SK-N-SH (cell line): ENCODE measurements around the gene ABHD3. TPM values are rescaled to one million over a fixed set of nuclear protein-coding genes. Genes with fewer than 3 reads are reported as not detected.
A peak's percentile ranks its signal among the peaks of the same experiment; 100 is the strongest.

Experiments
- CTCF ChIA-PET: fragments of 300-600, 350-600 bp; formaldehyde crosslinking; extraction: SDS; loops from one replicate; lab custom pipeline; 2021; lab: Yijun Ruan, JAX
- POLR2A ChIA-PET: fragments of 350-600 bp; sonication (Branson Sonifier 250); formaldehyde crosslinking; extraction: SDS; loops from one replicate; lab custom pipeline; 2020; ENCODE audit warnings: antibody characterized with exemption, inconsistent platforms; lab: Yijun Ruan, JAX
- DNase-seq: peaks from one replicate; pipeline ENCODE4 v3.0.0; 2012
- H2AFZ ChIP-seq: fragments of 200-600 bp; sonication (generic); 2 replicates; pipeline ENCODE4 v1.8.1; 2016; ENCODE audit warnings: antibody characterized with exemption, mild to moderate bottlenecking, low read depth
- H3F3A ChIP-seq: fragments of 200-600 bp; sonication (generic); replicated peaks from 2 replicates; pipeline ENCODE3; 2016; ENCODE audit warnings: antibody characterized with exemption, mild to moderate bottlenecking; ENCODE audit not compliant: insufficient read depth
- H3K27ac ChIP-seq, 2 experiments: fragments of 200-500 bp in 1 of 2; fragments of 200-600 bp in 1 of 2; sonication (Bioruptor generic) in 1 of 2; sonication (generic), shearing (Covaris generic) in 1 of 2; 2 replicates each; pipeline versions ENCODE4 v1.5.1 to v1.6.1; 2014 to 2016; ENCODE audit warnings: low read depth in 2 of 2, inconsistent platforms in 1 of 2, low read length in 1 of 2, mild to moderate bottlenecking in 1 of 2, mixed read lengths in 1 of 2
- H3K27me3 ChIP-seq: fragments of 200-600 bp; sonication (generic), shearing (Covaris generic); 2 replicates; pipeline ENCODE4 v1.6.1; 2016; ENCODE audit warnings: mixed run types; ENCODE audit not compliant: insufficient read depth
- H3K36me3 ChIP-seq, 2 experiments: fragments of 200-500 bp in 1 of 2; fragments of 200-600 bp in 1 of 2; sonication (Bioruptor generic) in 1 of 2; sonication (generic) in 1 of 2; replicated peaks in 1 of 2; 2 replicates each; pipeline versions ENCODE3 to v1.5.1; 2014 to 2016; ENCODE audit warnings: low read length in 1 of 2, mild to moderate bottlenecking in 1 of 2; ENCODE audit not compliant: insufficient read depth in 2 of 2, control insufficient read depth in 1 of 2
- H3K4me1 ChIP-seq, 2 experiments: fragments of 200-500 bp in 1 of 2; fragments of 200-600 bp in 1 of 2; sonication (Bioruptor generic) in 1 of 2; sonication (generic), shearing (Covaris generic) in 1 of 2; 2 replicates each; pipeline versions ENCODE4 v1.5.1 to v1.6.1; 2014 to 2016; ENCODE audit warnings: low read depth in 1 of 2, low read length in 1 of 2, mixed run types in 1 of 2; ENCODE audit not compliant: insufficient read depth in 2 of 2, control insufficient read depth in 1 of 2
- H3K4me2 ChIP-seq: fragments of 200-600 bp; sonication (generic), shearing (Covaris generic); 2 replicates; pipeline ENCODE4 v1.6.1; 2017; ENCODE audit warnings: mixed run types
- H3K4me3 ChIP-seq, 2 experiments: fragments of 200-500 bp in 1 of 2; fragments of 200-600 bp in 1 of 2; sonication (Bioruptor generic) in 1 of 2; sonication (generic), shearing (Covaris generic) in 1 of 2; 2 replicates each; pipeline versions ENCODE4 v1.5.1 to v1.8.1; 2014 to 2016; ENCODE audit warnings: low read depth in 2 of 2, inconsistent platforms in 1 of 2, low read length in 1 of 2, mild to moderate bottlenecking in 1 of 2, mixed read lengths in 1 of 2, moderate library complexity in 1 of 2
- H3K79me2 ChIP-seq: fragments of 200-600 bp; sonication (generic); 2 replicates; pipeline ENCODE4 v1.8.1; 2017; ENCODE audit warnings: mild to moderate bottlenecking; ENCODE audit not compliant: insufficient read depth
- H3K9ac ChIP-seq: fragments of 200-600 bp; sonication (generic); 2 replicates; pipeline ENCODE4 v1.6.1; 2017; ENCODE audit warnings: mixed run types
- H3K9me2 ChIP-seq: fragments of 200-600 bp; sonication (generic); 2 replicates; pipeline ENCODE4 v1.6.1; 2017; ENCODE audit warnings: mixed run types
- H3K9me3 ChIP-seq: fragments of 200-600 bp; sonication (generic); 2 replicates; pipeline ENCODE4 v1.6.1; 2017; ENCODE audit warnings: mixed run types, mild to moderate bottlenecking, moderate library complexity
- H4K20me1 ChIP-seq: fragments of 200-600 bp; sonication (generic); 2 replicates; pipeline ENCODE4 v1.6.1; 2017; ENCODE audit warnings: mild to moderate bottlenecking, mixed run types; ENCODE audit not compliant: insufficient read depth
- CHD2 ChIP-seq: fragments of 150-350 bp; IDR thresholded peaks from 2 replicates; pipeline ENCODE4 v1.6.1; 2018; ENCODE audit warnings: low read length; ENCODE audit not compliant: partially characterized antibody
- EP300 ChIP-seq, 2 experiments: IDR thresholded peaks; 2 replicates each; pipeline versions ENCODE4 v1.4.0 to v1.6.1; 2012; ENCODE audit warnings: borderline replicate concordance in 1 of 2, low read depth in 1 of 2, low read length in 1 of 2
- EZH2phosphoT487 ChIP-seq: fragments of 200-600 bp; sonication (generic); IDR thresholded peaks from 2 replicates; pipeline ENCODE4 v1.6.1; 2017; ENCODE audit warnings: low read depth, mixed run types, mild to moderate bottlenecking, antibody characterized with exemption, moderate library complexity, borderline replicate concordance
- GABPA ChIP-seq: IDR thresholded peaks from 2 replicates; pipeline ENCODE4 v1.4.0; 2012; ENCODE audit warnings: low read depth, mild to moderate bottlenecking
- GATA2 ChIP-seq: sonication (generic); formaldehyde crosslinking; IDR thresholded peaks from 2 replicates; pipeline ENCODE4 v1.5.0; 2020; ENCODE audit warnings: mild to moderate bottlenecking, missing genetic modification reagents
- NRF1 ChIP-seq: IDR thresholded peaks from 2 replicates; pipeline ENCODE4 v1.6.1; 2012; ENCODE audit warnings: low read depth, mild to moderate bottlenecking, low read length
- PBX3 ChIP-seq: IDR thresholded peaks from 2 replicates; pipeline ENCODE4; 2012
- RXRA ChIP-seq: IDR thresholded peaks from 2 replicates; pipeline ENCODE4 v1.4.0; 2012; ENCODE audit warnings: low read depth, mild to moderate bottlenecking, borderline replicate concordance
- TAF1 ChIP-seq: IDR thresholded peaks from 2 replicates; pipeline ENCODE4 v1.6.1; 2012; ENCODE audit warnings: low read depth, mild to moderate bottlenecking, low read length, moderate library complexity, borderline replicate concordance
- TCF12 ChIP-seq: IDR thresholded peaks from 2 replicates; pipeline ENCODE4 v1.4.0; 2012
- YY1 ChIP-seq: IDR thresholded peaks from 2 replicates; pipeline ENCODE4 v1.4.0; 2012; ENCODE audit warnings: low read depth, mild to moderate bottlenecking
- WGBS: methylation state at CpG from one replicate; pipeline ENCODE4 v1.1.6; 2017; ENCODE audit warnings: low lambda C conversion rate; 5-methylcytosine and 5-hydroxymethylcytosine counted together
- polyA plus RNA-seq, 3 experiments: library from polyadenylated mRNA; depleted of rRNA; stranded (reverse); fragments of >200 nt; gene quantifications; 2 replicates each; pipeline ENCODE4 v1.2.3, GENCODE V29; 2012
- TF ChIP-seq, protein P1 (sequence below): IDR thresholded peaks from 2 replicates; pipeline ENCODE4 v1.6.1; 2012; ENCODE audit warnings: mild to moderate bottlenecking, low read depth, low read length, moderate library complexity
- TF ChIP-seq, protein P2 (sequence below): fragments of 200-600 bp; sonication (generic); IDR thresholded peaks from 2 replicates; pipeline ENCODE4 v1.6.1; 2017; ENCODE audit warnings: antibody characterized with exemption, mild to moderate bottlenecking, moderate library complexity
- TF ChIP-seq, protein P3 (sequence below): IDR thresholded peaks from 2 replicates; pipeline ENCODE4 v1.4.0; 2012; ENCODE audit warnings: low read depth
- TF ChIP-seq, protein P4 (sequence below): fragments of 150-350 bp; IDR thresholded peaks from 2 replicates; pipeline ENCODE4 v1.6.1; 2016; ENCODE audit warnings: mild to moderate bottlenecking, low read depth, low read length

ABHD3 gene
- polyA plus RNA-seq, 1 of the 3 experiments (the other 2 are of a cell fraction) = 4.3 TPM

- Histone ChIP-seq H3K9ac (no peak overlapping the region), H2AFZ (no peak overlapping the region), H3K4me3 (no peak overlapping the region), H3K9me2 (no peaks in the 10 kb centered on the region), H4K20me1 (no peaks in the 10 kb centered on the region), H3F3A (no peaks in the 10 kb centered on the region), H3K27ac (peak overlapping the region in 1 of 2 experiments; percentile 51; a peak in 2 of 4 replicates), H3K27me3 (no peaks in the 10 kb centered on the region), H3K4me2 (no peak overlapping the region), H3K4me1 (peaks cover 0 to 8% of the 10 kb centered on the region in 2 experiments; a peak in 2 of 4 replicates), H3K9me3 (no peaks in the 10 kb centered on the region), H3K36me3 (peaks cover 0 to 3% of the 10 kb centered on the region in 2 experiments), H3K79me2 (no peaks in the 10 kb centered on the region)
- whole genome bisulfite sequencing = 7% methylated on average over 2 of the region's 3 CpGs
- ChIA-PET CTCF (no interaction called here), POLR2A (no interaction called here)
- DNase-seq = peak; percentile 36
- no peak for TF ChIP-seq TAF1
- TF ChIP-seq YY1 = no peak
- no peak for TF ChIP-seq GABPA
- no peak for TF ChIP-seq NRF1
- TF ChIP-seq, protein P1, sequence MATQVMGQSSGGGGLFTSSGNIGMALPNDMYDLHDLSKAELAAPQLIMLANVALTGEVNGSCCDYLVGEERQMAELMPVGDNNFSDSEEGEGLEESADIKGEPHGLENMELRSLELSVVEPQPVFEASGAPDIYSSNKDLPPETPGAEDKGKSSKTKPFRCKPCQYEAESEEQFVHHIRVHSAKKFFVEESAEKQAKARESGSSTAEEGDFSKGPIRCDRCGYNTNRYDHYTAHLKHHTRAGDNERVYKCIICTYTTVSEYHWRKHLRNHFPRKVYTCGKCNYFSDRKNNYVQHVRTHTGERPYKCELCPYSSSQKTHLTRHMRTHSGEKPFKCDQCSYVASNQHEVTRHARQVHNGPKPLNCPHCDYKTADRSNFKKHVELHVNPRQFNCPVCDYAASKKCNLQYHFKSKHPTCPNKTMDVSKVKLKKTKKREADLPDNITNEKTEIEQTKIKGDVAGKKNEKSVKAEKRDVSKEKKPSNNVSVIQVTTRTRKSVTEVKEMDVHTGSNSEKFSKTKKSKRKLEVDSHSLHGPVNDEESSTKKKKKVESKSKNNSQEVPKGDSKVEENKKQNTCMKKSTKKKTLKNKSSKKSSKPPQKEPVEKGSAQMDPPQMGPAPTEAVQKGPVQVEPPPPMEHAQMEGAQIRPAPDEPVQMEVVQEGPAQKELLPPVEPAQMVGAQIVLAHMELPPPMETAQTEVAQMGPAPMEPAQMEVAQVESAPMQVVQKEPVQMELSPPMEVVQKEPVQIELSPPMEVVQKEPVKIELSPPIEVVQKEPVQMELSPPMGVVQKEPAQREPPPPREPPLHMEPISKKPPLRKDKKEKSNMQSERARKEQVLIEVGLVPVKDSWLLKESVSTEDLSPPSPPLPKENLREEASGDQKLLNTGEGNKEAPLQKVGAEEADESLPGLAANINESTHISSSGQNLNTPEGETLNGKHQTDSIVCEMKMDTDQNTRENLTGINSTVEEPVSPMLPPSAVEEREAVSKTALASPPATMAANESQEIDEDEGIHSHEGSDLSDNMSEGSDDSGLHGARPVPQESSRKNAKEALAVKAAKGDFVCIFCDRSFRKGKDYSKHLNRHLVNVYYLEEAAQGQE = no peak
- TF ChIP-seq, protein P2, sequence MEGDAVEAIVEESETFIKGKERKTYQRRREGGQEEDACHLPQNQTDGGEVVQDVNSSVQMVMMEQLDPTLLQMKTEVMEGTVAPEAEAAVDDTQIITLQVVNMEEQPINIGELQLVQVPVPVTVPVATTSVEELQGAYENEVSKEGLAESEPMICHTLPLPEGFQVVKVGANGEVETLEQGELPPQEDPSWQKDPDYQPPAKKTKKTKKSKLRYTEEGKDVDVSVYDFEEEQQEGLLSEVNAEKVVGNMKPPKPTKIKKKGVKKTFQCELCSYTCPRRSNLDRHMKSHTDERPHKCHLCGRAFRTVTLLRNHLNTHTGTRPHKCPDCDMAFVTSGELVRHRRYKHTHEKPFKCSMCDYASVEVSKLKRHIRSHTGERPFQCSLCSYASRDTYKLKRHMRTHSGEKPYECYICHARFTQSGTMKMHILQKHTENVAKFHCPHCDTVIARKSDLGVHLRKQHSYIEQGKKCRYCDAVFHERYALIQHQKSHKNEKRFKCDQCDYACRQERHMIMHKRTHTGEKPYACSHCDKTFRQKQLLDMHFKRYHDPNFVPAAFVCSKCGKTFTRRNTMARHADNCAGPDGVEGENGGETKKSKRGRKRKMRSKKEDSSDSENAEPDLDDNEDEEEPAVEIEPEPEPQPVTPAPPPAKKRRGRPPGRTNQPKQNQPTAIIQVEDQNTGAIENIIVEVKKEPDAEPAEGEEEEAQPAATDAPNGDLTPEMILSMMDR = no peak
- TF ChIP-seq EP300 (IDR thresholded peaks at IDR 0.05; ENCODE audit: borderline replicate concordance in 1 of 2, low read depth in 1 of 2, low read length in 1 of 2) = no peak
- TF ChIP-seq, protein P3, sequence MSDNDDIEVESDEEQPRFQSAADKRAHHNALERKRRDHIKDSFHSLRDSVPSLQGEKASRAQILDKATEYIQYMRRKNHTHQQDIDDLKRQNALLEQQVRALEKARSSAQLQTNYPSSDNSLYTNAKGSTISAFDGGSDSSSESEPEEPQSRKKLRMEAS = no peak
- TF ChIP-seq PBX3 = no peak
- no peak for TF ChIP-seq GATA2 (CRISPR knock-in tag)
- TF ChIP-seq CHD2 = no peak
- no peak for TF ChIP-seq RXRA
- TF ChIP-seq TCF12 = no peak
- TF ChIP-seq, protein P4, sequence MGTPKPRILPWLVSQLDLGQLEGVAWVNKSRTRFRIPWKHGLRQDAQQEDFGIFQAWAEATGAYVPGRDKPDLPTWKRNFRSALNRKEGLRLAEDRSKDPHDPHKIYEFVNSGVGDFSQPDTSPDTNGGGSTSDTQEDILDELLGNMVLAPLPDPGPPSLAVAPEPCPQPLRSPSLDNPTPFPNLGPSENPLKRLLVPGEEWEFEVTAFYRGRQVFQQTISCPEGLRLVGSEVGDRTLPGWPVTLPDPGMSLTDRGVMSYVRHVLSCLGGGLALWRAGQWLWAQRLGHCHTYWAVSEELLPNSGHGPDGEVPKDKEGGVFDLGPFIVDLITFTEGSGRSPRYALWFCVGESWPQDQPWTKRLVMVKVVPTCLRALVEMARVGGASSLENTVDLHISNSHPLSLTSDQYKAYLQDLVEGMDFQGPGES = no peak
- no peak for TF ChIP-seq EZH2phosphoT487
These were observed 31.9 kb downstream of the ABHD3 start for GRCh38 chr18:21672521-21673267.
